ENCODE measurements around the gene SIK1.
"Not testable (repeated sequence)": the region's sequence is repeated elsewhere in the genome, so short reads cannot be mapped to it uniquely, and the experiment has no call there.

The SIK1 gene

DNA sequence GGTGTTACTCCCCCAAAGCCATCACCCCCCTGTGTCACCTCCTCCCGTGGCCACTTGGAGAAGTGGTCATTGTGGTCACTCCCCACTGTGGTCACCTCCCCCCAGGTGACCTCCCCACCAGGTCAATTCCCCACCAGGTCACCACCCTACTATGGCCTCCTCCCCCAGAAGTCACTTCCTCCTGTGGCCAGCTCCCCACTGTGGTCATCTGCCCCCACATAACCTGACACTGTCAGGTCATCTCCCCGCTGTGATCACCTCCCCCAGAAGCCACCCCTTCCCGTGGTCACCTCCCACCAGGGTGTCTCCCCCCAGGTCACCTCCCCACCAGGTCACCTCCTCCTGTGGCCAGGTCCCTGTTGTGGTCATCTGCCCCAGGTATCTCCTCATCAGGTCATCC is 28.9 kb downstream of the SIK1 start:
- not testable (repeated sequence) for DNase-seq (ENCODE audit: extremely low read depth in 1 of 2, low read depth in 1 of 2)

GRCh38 chr21:43397439-43397808 is 29.5 kb downstream of the SIK1 start:
- not testable (repeated sequence) for DNase-seq (ENCODE audit: extremely low read depth in 1 of 2, low read depth in 1 of 2)

DNA sequence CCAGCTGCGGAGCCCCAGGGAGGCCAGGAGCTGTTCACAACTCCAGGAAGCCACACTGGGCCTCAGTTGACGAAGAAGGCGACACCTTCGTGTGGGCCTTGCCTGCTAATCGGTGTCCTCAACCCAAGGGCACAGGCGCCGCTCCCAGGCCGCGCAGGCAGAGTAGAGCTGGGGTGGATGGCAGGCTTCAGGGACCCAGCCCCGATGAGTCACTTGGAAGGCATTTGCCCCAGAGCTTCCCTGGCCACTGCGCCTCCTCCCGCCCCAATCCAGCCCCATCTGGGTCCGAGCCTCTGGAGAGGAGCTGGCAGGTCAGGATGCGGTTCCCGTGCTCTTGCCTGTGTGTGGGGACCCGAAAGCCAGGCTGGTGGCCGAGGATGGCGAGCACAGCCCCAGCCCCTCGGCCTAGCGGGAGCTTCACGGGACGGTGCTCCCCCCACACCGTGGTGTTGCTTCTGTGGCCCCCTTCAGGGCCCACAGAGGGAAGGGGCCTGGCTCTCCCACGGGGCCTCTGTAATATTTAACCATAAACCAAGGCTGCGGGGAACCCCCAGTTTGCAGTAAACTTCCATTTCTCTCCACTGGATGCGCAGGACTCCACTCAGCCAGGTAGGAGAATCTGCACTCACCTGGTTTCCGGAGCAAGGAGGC is 30.0 kb downstream of the SIK1 start:
- not testable (repeated sequence) for DNase-seq (ENCODE audit: extremely low read depth in 1 of 2, low read depth in 1 of 2)

- DNase-seq (ENCODE audit: extremely low read depth in 1 of 2, low read depth in 1 of 2): not testable (repeated sequence)
Measured at GRCh38 chr21:43383351-43383750, 43.6 kb downstream of the SIK1 start.

- DNase-seq (ENCODE audit: extremely low read depth in 1 of 2, low read depth in 1 of 2): not testable (repeated sequence)
Measured at GRCh38 chr21:43382902-43383301, 44.0 kb downstream of the SIK1 start.

DNA sequence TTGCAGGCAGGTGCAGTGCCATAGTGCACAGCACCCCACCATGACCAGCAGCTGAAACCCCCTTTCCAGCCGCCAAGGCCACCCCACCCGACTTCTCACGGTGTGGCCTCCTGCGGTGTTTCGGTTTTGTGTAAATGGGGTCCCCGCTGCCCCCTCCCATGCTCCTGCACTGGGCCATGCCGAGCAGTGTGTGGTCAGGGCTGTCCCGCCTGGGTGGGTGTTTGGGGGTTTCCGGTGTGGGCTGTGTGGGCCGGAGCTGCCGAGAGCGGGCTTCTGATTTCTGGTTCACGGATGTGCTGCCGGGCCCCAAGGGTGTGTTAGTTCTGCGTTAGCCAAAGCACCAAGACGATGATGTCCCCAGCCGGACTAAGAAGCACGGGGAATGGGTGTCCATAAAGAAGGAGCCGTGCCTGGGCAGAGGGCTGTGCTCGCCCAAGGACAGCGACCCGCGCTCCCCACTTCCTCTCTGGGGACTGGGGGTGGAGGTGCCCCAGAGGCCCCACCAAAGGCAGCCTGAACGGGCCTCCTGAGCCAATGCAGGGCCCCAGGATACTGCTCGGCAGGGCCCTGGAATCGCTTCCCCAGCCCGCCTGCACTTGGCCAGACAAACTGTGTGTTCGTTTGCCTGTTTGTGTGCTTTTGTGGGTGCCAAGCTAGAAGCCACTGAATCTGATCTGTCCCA is 45.9 kb downstream of the SIK1 start:
- DNase-seq (ENCODE audit: extremely low read depth in 1 of 2, low read depth in 1 of 2): not testable (repeated sequence)

- DNase-seq (ENCODE audit: extremely low read depth in 1 of 2, low read depth in 1 of 2): not testable (repeated sequence)
Measured at GRCh38 chr21:43380337-43380736, 46.6 kb downstream of the SIK1 start.

DNA sequence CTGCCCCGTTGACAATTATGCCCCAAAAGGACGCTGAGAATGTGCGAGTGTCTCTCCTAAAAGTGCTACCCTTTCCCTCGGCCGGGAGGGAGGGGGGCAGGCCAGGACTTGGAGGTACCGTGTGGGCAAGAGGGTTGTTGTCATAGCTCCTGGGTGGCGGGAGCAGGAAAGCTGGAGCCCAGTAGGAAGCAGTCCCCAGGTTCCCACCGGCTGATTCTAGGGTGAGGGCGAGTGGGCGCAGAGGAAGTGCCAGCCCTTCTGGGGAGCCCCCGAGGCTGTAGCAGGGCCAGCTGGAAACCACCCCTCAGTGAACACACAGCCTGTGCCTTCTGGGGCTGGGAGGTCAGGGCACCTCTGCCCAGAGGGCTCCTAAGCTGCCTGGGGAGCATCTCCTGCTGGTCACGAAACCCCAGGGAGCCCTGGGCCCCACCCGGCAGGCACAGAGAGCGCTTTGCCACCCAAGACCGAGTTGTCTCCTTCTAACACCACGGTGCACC is 47.3 kb downstream of the SIK1 start:
- not testable (repeated sequence) for DNase-seq (ENCODE audit: extremely low read depth in 1 of 2, low read depth in 1 of 2)

DNA sequence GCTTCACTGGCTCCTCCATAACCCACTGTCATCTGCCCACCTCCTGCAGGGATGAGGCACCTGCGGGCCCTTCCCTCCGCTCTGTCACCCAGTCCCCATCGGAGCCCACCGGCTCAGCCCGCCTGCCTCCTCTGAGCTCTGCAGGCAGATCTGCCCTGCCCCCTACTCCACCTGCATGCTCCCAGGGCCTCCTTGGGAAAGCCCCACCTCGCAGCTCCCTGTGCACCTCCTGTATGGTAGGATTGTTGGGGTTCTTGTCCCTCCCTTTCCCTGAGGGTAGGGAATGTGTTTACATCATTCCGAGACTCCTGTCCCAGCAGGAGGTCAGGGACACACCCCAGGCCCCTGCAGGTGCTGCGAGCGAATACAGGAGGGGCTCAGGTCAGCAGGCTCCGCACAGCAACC is 50.5 kb downstream of the SIK1 start:
- no peak for DNase-seq (ENCODE audit: extremely low read depth in 1 of 2, low read depth in 1 of 2)

DNA sequence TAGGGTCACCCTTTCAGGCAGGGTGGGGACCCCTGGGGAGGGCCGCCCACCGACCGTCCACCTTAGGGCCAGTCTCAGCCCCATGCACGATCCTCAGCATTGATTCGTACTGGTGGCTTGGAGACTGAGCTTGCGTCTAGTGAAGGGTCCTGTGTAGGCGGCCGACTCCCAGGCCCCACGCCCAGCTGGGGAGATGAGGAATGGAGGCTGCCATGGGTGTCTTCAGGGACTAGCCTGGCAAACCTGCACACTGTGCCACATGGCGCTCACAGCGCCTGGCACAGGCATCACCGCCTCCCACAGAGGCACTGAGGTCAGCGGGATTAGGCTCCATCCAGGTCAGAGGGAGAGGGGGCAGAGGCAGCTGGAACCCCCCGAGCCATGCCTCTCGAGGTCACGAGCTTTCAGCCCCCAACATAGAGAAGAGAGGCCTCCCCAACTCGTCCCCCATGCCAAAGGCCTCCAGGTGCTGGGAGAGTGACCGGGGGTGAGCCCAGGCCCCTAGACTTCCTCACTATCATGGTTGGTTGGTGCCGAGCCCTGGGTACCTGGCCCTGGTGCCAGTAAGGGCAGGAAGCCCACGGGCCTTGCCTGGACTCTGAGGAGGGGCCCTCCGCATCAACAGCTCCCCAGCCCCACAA is 51.0 kb downstream of the SIK1 start:
- no peak for DNase-seq (ENCODE audit: extremely low read depth in 1 of 2, low read depth in 1 of 2)

GRCh38 chr21:43375006-43375836 is 51.7 kb downstream of the SIK1 start:
- no peak for DNase-seq (ENCODE audit: extremely low read depth in 1 of 2, low read depth in 1 of 2)

GRCh38 chr21:43374228-43374885 is 52.6 kb downstream of the SIK1 start:
- DNase-seq (ENCODE audit: extremely low read depth in 1 of 2, low read depth in 1 of 2): no peak

- no peak for DNase-seq (ENCODE audit: extremely low read depth in 1 of 2, low read depth in 1 of 2)
Measured at GRCh38 chr21:43373362-43374227, 53.3 kb downstream of the SIK1 start.

- DNase-seq (ENCODE audit: extremely low read depth in 1 of 2, low read depth in 1 of 2): no peak
Measured at GRCh38 chr21:43372663-43373361, 54.1 kb downstream of the SIK1 start.

- no peak for DNase-seq (ENCODE audit: extremely low read depth in 1 of 2, low read depth in 1 of 2)
Measured at GRCh38 chr21:43371786-43372185, 55.1 kb downstream of the SIK1 start.

GRCh38 chr21:43370888-43371570 is 55.9 kb downstream of the SIK1 start:
- DNase-seq (ENCODE audit: extremely low read depth in 1 of 2, low read depth in 1 of 2): no peak

DNA sequence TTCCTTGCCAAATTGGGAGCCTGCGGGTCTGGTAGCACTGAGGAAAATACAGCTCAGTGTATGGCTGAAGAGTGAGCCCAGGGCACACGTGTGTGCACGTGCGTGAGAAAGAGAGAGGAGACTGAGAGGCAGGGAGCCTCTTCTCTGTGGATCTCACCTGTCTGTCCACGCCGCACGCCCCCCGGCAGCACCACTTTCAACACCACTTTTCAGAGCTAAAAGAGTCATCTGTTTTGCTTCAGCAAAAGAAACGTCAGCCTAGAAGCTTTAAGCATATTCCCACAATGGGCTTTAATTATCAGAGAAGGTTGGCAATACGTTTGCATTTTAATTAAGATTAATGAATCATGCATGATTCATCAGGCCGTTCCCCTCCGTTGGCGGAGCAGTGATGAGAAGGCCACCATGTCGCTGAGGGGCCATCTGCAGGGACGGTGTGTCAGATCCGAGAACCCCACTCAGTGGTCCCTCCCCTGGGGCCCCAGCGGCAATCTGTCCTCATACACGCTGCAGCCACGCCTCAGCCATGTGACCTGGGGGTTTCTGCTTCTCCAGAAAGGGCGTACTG is 56.8 kb downstream of the SIK1 start:
- DNase-seq (ENCODE audit: extremely low read depth in 1 of 2, low read depth in 1 of 2): no peak

GRCh38 chr21:43369596-43370090 is 57.3 kb downstream of the SIK1 start:
- DNase-seq (ENCODE audit: extremely low read depth in 1 of 2, low read depth in 1 of 2): no peak
